Left ventricle myocardium superior (tissue), 1 donor: Measurements from ENCODE around the gene UBL4A. TPM values are rescaled to one million over a fixed set of nuclear protein-coding genes. Genes with fewer than 3 reads are reported as not detected.

Experiments used
- ATAC-seq: fragments of 200-7000 bp; cut with Tn5 transposase; one replicate; pipeline ENCODE4 v1.9.1; 2020; ENCODE audit warnings: mild to moderate bottlenecking, moderate library complexity
- DNase-seq: peaks from one replicate; pipeline ENCODE4 v3.0.0-alpha.2; 2020
- intact Hi-C: fragments of 100-400 bp; cut with micrococcal nuclease; formaldehyde crosslinking; loops from one replicate; pipeline ENCODE4 v1.11.0; 2022
- total RNA-seq: library from RNA; stranded (reverse); fragmentation: NEBNext Ultra II Directional; extraction: Animal tissue kit (Norgen Biotek cat#: 25700); gene quantifications from one replicate; pipeline ENCODE4 v1.2.1, GENCODE V29; 2021
- donor health status: DM: no; HTN: yes; CAD: no; lungs with severe emphysema.

Gene UBL4A
- total RNA-seq, 1 donor from 2014 or later, result 58.6 TPM

DNA sequence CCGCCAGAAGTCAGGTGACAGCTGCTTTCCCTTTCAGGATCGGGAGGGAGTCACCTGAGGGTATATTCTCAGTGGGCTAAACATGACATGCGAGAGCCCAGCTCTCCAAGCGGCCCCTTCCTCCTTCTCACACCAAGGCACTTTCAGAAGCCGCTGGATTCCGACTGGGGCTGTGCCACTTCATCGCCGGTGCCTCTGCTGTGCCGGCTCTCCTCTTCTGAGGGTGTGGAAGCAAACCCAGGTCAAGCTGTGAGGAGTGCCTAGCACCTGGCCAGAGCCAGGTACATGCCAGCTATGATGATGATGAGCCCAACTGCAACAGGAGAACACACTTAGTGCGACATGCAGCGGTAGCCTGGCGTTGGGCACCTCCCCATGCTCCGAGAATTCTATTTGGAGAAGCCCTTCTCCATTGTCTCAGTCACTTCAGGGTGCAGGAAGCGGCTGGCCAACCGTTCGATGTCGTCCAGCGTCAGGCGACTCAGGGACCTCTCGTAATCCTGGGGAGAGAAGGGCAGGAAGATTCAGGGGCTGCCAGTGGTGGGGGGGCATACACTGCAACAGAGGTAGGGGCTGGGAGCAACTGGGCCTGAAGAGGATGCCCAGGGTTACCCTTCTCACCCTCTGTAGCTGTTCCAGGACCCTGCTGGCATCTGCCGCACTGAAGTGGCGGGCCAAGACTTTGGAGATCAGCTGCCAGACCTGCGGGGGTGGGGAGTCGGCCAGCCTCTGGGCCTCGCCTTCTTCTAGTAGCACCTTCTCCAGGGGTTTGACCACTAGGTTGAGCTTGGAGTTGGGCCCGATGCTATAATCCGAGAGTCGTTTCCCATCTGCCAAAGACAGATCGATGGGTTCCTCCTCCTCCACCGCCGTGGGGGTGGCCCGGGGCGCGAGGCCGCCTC, 1.0 kb downstream of the UBL4A start:
- intact Hi-C loops, result no loop called here
- ATAC-seq, result peak; percentile 7
- DNase-seq, result peak; percentile 52

DNA sequence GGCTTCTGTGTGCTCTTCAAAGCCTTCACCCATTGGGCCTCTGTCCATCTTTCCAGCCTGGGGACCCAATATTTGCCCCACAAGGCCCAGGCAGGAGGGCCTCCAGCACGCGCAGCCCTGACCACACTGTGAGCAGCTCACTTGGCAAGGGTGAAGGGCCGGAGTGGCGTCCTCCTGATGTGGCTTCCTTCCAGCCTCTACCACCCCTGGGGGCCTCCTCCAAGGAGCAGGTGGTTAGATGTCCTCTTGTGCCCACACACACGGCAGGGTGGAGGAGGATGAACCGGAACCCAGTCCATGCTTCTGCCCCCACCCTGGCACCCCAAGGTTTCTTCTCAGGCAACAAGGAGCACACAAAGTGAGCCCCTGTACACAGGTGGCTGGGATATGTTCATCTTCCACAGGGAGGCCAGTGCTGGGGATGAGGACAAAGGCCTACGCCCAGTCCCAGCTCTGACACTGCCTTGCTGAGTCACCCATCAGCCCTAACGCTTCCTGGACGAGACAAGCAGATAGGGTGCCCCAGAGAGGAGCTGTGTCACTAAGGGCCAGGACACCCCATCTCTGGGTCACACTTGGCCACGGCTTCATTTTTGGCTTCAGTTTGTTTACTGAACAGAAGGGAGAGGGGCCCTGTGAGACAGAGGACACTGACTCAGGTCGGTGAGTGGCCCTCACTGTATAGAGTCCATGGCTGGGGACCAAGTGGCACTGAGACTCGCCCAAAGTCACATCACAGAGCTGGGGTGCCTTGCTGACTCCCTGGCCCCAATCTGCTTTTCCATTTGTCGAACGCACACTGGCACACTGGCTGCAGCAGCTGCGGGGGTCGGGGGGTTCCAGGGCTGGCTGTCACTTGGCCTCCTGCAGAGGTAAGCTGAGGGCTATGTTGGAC, 1.9 kb downstream of the UBL4A start:
- intact Hi-C loops, result no loop called here

DNA sequence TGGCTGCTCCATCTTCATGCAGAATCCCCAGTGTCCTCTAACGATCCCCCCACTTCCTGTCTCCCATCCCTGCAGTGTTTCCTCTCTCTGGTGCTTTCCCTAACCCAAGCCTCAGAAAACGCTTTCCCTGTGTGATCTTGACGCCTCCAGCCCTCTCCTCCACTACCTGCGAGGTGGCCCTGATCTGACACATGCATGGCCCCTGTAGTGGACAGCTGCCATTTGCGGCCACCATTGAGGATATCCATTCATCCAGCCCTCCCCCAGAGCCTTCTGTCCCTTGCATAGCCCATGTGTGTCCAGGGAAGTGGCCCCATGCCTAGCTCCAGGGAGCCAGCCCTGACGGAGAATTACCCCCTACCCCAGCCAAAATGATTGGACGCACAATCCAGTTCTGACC, 3.1 kb downstream of the UBL4A start:
- ATAC-seq, result no peak

More for the DNA sequence above, 1.9 kb downstream of the UBL4A start:
- DNase-seq (no peak), ATAC-seq (no peak)

DNA sequence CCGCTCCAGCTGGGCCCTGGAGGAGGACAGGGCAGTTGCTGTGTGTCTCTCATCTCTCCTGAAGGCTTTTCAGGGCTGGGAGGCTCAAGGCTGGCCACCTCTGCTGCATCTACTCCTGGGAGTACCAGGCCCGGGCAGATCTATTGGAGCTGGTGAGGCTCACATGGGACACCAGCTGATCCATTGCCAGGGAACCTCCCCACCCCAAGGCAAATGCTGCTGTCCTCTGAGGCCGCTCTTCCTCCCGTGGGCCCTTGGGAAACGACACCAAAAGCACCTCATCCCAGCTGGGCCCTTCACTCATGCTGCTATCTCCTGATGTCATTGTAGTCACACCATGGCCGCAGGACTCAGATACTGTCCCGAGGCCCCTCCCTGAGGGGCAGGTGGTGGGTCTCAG, 3.6 kb downstream of the UBL4A start:
- intact Hi-C loops, result no loop called here
- DNase-seq (no peak), ATAC-seq (no peak)

More for the DNA sequence above, 3.1 kb downstream of the UBL4A start:
- intact Hi-C loops, result no loop called here
- no peak for DNase-seq

DNA sequence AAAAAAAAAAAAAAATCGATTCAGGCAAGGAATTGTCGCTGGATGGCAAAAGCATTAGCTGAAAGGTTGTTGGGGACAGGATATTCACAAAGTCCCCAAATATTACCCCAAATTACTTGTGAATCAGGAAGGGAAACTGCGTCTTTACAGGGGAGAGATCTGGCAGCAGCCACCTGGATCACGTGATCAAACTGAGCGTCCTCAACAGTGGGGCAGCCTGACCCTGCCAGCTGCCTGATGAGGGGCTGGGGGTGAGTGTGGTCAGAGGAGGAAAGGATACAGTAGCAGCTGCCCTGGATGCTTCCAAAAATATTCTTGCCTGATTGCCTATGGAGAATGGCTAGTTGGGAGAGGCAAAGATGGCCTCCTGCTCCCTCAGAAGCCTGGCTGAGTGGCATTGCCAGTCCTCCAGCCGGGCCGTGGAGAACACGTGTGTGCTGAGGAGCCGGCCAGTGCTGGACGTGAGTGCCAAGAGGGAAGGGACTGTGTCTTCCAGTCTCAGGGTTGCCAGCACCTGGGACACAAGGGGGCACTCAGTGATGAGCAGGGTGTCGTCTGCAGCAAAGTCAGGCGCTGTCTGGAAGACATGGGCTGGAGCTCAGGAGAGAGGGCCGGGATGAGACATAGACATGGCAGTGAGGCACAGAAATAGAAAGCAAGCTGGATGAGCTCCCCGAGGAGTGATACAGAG, 4.4 kb downstream of the UBL4A start:
- no peak for DNase-seq
- no peak for ATAC-seq
- intact Hi-C loops, result no loop called here

DNA sequence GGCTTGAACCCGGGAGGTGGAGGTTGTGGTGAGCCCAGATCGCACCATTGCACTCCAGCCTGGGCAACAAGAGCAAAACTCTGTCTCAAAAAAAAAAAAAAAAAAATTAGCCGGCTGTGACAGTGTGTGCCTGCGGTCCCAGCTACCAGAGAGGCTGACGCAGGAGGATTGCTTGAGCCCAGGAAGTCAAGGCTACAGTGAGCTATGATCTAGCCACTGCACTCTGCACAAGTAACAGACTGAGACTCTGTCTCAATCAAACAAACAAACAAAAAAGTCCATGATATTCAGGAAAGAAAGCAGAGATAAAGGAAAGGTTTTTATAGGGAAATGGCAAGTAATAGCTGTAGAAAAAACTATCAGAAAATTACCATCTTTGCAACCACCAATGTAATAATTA, 5.2 kb downstream of the UBL4A start:
- no peak for ATAC-seq
- intact Hi-C loops, result no loop called here

DNA sequence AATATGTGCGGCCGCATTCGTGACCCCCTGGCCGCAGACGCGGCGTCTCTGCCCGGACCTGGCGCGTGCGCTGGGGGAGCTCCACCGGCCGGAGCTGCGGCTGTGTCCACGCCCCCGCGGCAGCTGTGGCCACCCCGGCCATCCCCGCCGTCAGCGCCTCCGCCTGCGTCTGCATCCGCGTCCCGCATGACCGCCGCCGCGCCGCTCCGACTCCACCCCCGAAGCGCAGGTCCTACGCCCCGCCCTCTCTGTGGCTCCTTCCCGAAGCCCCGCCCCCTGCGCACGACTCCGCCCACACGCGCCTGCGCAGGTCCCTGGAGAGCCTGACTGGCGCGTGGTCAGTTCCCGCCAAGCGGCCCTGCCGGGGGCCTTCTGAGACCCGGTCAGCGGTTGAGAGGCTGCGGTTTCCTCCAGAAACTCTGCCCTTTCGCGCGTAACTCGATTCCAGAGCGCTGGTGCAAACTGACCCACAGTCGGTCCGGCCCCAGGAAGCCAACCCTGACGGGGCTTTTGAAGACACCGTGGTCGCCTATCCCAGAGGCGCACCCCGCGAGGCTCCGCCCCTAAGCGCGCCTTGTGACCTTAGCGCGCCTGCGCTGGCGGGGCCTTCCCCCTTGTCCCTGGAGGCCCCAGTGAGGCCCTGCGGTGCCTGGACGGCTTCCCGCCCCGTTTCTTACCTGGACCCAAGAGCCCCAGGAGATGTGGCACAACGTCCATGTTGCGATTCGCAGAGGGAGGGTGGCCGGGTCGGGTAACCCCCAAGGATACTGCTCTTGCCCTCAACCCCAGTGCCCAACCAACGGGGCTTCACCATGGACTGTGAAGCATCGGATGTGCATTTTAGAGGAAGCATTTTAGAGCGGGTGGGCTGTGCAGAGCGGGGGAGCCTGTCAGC, 7.4 kb downstream of the UBL4A start, which contains the start of gene LAGE3:
TSS of gene LAGE3 (minus strand) at position 554 of the 895 bp plus-strand sequence. CDS start at position 188, 366 bp downstream.
- intact Hi-C loops, result no loop called here
- DNase-seq, result peak; percentile 95
- peak; percentile 97 for ATAC-seq

More for the DNA sequence above, 5.2 kb downstream of the UBL4A start:
- DNase-seq, result no peak

DNA sequence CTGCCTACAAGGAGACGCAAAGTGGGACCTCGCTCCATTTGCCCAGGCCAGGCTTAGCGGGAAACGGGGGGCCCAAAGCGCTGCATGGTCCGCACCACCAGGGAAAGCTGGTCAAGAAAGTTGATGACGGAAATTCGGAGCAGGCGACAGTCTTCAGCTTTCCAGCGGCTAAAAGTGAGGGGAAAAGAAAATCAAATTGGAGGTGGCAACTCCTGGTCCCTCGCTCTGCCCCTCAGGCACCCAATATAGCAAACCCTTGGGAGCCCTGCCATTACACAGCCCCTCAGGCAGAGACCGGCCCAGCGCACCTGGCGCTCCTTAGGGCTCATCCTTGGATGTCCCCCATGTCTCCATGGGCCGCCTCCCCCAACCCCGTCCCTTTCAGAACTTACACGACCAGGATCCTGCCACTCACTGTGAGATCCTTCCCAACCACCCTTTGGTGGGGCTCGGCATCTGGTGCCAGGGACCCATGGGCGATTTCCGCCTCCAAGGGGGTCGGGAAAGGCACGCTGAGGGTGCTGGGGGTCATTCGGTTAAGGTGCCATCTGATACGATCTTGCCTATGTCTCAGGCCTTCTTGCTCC, 8.4 kb downstream of the UBL4A start:
- DNase-seq (no peak), ATAC-seq (no peak)
- intact Hi-C loops, result no loop called here

DNA sequence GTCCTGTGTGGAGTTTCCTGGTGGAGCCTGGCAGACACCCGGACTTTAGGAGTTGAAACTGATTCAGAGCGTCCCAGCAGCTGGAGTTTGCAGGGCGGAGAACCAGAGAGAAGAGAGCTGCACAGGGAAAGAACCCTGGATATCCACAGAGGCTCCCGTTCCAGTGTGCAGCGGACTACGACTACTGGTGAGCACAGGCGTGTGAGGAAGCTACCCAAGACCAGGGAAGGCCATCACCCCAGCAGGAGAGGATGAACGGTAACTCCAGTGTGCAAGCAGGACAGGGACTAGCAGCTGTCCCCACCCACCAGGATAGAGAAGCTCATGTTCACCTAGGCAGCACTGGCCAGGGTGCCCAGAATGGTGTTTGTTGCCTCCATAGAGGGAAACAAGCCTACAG, 9.6 kb downstream of the UBL4A start:
- intact Hi-C loops, result no loop called here
- DNase-seq, result no peak
- ATAC-seq, result no peak

DNA sequence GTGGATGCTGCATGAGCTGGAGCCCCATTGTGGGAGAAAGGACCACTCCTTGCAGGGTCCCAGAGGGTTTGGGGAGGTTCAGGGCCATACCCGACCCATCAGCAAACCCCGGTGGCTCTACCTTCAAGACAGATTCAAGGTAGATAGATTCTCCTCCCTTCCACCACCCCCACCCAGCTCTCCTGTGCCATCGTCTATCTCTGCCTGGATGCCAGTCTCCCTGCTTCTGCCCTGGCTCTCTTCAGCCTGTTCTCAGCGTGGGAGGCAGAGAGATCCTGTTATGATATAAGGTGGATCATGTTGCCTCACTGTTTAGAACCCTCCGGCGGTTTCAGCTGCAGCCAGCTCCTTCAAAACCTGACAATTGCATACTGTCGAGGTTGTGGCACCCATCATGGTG, 12.7 kb downstream of the UBL4A start:
- intact Hi-C loops, result no loop called here
- peak; percentile 9 for DNase-seq
- no peak for ATAC-seq

DNA sequence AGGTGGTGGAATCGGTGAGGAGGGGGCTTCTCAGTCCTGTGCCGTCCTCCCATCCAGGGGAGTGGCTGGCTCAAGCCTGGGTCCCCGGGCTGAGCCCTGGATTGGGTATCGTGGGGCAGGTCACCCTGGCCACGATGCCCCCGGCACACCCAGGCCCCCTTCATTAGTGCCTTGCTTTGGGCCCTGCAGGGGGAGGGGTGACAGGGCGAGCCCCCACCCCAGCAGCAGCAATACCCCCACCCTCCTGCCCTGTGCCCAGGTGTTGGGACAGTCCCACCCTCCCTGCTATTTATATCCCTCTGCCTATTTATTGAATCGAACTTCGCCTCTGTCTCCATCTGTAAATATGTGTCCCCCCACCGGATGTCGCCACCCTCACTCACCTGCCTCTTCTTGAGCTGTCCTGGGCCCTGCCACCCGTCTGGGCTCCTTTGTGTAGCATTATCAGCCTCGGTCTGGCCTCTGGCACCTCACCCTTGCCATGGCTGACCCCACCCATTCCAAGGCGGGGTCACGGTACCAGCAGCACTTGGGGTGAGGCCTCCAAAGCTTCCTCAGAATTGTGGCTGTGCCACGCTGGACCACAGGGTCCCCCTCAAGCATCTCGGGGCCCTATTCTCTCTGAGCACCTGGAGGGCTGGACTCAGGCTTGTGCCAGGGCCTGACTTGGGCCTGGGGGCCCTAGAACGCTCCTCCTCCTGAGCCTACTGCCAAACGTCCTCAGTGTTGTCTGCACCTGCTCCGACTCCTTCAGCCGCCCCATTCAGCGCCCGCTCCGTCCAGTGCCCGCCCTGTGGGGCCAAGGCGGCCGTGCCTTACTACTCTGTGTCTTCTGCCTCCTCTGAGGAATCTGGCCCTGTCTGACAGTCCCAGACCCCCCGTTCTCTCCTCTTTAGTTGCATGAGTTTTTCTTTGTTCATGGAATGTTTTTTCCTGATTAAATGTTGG, 13.5 kb downstream of the UBL4A start:
- DNase-seq, result peak; percentile 23
- ATAC-seq, result no peak
- intact Hi-C loops, result no loop called here

DNA sequence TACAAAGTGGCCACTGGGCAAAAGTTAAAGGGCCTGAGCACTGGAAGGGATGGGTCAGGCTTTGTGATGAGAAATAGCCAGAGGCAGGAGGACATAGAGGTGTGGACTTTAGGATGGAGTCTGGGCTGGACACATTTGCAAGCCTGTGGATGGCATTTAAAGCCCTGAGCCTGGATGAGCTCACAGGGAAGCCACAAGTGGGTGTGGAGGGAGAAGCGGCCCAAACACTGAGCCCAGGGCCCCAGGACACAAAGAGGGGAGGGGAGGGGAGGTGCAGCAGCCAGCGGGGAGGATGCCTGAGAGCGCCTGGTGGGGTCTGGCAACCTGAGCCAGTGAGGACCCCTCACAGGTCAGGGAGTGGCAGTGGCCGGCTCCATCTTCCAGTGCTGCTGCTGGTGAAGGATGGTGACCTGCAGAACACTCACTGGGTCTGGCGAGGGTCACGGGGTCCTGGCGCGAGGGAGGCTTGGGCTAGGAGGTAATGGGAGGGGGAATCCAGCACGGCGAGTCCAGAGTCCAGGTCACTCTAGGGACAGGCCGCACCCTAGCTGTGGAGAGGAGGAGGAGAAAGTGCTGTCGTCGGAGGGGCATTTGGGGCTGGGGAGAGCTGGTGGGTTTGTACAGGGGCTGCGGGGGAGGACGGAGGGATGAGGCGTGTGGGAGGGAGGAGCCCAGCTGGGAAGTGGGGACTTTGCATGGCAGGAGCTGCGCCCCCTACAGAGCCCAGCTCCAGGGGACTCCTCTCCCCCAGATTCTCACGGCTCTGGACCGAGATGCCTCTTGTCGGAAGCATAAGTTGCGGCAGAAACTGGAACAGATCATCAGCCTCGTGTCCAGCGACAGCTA, 14.4 kb downstream of the UBL4A start:
- peak; percentile 9 for DNase-seq
- no peak for ATAC-seq
- intact Hi-C loops, result no loop called here

DNA sequence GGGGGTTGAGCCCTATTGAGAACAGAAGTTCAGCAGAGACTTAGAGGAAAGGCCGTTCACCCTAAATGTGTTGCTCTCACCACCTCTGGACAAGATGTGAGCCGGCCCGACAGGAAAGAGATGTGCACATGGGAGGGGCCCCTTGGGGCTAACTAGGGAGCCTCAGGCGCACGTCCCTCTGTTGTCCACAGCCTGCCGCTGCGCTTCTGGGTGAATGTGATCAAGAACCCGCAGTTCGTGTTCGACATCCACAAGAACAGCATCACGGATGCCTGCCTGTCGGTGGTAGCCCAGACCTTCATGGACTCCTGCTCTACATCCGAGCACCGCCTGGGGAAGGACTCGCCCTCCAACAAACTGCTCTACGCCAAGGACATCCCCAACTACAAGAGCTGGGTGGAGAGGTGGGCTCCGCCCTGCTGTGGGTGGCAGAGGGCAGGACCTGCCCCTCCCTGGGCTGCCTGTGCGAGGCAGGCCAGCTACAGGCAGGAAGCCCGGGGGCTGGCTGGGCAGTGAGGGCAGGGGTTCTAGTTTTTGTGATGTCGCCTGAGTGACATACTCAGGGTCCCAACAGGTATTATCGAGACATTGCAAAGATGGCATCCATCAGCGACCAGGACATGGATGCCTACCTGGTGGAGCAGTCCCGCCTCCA, 15.4 kb downstream of the UBL4A start:
- ATAC-seq, result no peak
- DNase-seq, result peak; percentile 15
- intact Hi-C loops, result no loop called here

DNA sequence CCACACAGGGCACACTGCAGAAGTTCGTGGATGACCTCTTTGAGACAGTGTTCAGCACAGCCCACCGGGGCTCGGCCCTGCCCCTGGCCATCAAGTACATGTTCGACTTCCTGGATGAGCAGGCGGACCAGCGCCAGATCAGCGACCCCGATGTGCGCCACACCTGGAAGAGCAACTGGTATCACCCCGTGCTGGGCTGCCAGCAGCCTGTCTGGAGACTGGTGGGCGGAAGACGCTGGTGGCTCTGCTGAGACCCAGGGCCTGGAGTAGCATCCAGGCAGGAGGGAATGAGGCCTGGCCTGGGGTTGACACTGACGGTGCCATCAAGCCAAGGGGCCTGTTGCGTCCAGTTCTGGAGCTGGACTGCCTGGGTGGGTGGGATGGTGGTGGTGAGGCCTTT, 16.0 kb downstream of the UBL4A start:
- ATAC-seq (no peak), DNase-seq (no peak)
- intact Hi-C loops, result no loop called here

DNA sequence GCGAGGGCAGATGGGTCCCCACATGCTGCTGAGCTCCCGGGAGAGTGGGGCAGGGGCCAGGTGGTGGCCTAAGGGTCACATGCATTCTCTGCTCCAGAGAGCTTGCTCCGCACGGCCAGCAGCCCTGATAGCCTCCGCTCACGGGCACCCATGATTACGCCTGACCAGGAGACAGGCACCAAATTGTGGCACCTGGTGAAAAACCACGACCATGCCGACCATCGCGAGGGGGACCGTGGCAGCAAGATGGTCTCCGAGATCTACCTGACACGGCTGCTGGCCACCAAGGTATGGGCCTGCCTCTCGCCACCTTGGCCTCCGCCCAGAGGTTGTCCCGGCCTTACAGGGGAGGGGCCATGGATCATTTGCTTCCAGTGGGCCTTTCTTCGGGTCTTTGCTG, 16.5 kb downstream of the UBL4A start:
- intact Hi-C loops, result no loop called here
- ATAC-seq (no peak), DNase-seq (no peak)

DNA sequence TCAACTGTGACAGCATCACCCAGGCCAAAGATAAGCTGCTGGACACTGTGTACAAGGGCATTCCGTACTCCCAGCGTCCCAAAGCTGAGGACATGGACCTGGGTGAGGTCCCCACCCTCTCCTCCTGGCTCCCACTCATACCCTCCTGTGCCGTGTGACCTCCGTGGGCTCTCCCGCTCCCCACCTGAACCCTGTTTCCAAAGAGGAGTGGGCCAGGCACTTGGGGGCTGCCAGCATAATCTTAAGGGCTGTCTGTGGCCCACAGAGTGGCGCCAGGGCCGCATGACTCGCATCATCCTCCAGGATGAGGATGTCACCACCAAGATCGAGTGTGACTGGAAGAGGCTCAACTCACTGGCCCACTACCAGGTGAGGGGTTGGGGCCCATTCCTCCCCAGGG, 17.3 kb downstream of the UBL4A start:
- DNase-seq (no peak), ATAC-seq (no peak)
- intact Hi-C loops, result no loop called here
